ENCODE measurements around the gene PLXNA1.

Gene PLXNA1

DNA sequence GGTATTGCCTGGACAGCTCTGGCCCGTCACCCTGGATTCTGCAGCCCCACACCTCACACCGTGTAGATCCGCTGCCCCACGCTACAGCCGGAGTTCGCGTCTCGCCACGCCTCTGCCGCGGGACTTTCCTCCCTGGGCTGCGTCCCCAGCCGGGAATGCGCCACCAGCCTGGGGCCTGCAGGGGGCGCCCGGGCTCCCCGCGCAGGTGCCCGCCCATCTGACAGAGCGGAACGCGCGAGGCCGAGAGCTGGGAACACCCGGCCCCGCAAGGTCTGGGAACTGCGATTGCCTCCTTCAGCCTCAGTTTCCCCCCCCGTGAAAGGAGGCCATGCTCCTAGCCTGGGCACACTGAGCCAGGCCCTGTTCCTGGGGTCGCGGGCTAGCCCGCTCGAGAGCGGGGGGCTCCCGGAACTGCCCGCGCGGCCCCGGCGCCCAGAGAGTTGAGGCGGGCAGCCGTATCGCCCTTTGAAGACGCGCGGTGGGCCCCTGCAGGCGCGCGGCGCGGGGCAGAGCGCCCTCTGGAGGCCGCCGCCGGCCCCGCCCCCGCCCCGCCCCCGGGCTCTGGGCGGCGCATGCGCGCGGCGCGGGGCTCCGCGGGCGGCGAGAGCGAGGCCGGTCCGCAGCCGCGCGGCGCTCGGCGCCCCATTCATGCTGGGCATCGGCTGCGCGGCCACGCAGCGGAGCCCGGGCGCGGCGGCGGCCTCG is at the start of gene PLXNA1:
Gene PLXNA1, plus strand, starts transcription at position 645 of the 705 bp plus-strand sequence. CDS start 5,479 bp downstream, outside the sequence.
- DNase-seq (ENCODE audit: low spot score), result peak; percentile 98

DNA sequence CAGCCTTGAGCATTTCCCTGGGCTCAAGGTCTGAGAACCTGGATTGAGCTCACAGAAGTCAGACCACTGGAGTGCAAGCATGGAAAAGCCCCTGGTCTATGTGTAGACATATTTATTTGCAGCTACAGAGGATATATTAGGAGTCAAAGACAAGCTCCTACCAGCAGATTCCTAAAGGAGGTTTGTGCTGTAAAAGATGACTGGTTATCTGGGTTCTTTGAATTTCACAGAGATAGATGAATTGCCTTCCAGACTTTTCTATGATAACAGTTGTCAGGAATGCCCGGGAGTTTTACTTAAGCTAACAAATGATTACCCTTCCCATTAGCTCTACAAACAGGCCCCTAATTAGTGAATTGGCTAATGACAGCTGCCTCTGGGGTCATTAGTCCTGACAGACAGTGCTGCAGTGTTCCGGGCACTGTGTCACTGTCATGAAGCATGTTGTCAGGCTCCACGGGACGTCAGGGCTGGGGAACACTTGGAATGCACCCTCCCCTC is 48.8 kb upstream of the PLXNA1 start:
- peak; percentile 28 for DNase-seq (ENCODE audit: low spot score)

DNA sequence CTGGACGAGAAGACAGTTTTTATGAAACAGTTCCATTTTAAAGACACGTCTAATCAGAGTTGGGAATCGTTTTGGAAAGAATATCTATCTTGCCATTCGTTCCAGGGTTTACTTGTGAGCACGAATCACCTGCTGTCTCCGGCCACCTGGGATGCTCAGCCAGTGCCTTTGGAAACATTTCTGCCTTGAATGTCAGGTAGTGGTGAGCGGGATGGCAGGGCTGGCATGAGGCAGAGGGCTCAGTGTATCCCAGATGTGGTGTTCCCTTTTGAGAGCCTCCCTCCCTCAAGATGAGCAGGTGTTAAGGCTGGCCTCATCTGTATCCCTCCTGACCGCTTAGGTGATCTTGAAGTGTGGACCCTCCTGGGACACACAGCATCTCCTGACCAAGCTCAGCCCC is 47.9 kb upstream of the PLXNA1 start:
- no peak for DNase-seq (ENCODE audit: low spot score)

DNA sequence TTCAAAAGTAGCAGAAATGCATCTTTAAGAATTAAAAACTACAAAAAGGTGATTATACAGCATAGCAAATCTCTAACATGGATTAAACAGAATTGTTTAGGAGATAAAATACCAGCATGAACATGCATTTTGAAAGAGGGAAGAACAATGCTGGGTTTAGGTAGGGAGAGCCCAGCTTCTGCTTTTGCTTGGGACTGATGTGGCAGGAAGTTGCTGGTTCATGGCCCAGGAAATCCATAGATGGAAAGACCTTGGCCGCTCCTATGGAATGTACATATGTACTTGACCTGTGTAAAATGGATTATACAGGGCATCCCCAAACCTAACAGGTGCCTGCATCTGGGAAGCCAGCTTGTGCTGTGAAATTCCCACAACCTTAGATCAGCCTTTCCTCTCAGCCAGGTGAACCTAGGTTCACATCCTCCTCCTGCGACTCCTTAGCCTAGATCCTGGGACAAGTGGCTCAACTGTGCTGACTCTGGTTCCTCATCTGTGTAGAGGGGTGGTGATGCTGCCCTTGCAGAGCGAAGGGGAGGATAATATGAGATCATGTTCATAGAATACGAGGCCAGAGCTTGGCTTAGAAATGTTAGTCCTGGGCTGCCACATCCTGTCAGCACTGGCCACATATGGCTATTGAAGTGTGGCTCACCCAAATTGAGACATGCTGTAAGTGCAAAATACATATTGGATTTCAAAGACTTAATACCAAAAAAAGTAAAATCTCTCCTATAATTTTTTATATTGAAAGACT is 47.0 kb upstream of the PLXNA1 start:
- no peak for DNase-seq (ENCODE audit: low spot score)

DNA sequence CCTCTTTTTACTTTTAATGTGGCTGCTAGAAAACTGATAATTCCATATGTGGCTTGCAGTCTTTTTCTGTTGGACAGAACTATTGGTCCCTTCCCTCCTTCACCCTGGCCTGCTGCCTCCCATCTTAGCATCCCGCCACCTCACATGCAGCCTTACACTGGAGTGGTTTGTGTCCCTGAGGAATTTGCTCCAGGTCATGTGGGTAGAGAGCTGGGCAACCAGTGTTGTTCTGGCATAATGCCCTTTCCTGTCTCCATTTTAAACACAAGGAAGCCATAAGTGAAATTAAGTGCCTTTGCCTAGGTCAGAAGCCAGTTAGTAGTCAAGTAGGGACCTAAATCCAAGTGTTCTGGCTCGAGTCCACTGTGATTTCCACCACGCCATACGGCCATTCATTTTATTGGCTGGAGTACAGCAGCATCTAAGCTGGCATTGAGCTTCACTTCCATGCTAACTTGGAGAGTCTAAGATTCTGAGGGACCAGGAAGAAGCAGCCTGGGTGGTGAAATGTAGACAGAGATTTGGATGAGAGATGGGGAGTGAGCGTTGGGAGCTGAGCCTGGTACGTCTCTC is 46.0 kb upstream of the PLXNA1 start:
- no peak for DNase-seq (ENCODE audit: low spot score)

DNA sequence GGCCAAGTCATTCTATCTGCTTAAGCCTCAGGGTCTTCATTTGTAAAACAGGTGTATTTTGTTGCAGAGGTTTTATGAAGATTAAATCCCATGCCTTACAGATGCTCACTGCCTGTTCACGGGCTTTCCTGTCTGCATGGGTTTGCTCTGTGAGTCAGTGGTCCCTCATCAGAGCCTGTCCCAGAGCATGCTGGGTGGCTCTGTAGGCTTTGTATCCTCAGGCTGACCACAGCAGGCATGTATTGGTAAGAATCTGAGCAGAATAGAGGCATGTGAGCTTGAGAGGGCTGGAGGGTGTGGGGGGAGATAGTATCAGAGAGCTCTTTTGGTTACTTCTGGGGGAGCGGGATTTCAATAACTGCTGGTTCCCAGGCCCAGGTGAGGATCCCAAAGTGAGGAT is 45.4 kb upstream of the PLXNA1 start:
- no peak for DNase-seq (ENCODE audit: low spot score)

DNA sequence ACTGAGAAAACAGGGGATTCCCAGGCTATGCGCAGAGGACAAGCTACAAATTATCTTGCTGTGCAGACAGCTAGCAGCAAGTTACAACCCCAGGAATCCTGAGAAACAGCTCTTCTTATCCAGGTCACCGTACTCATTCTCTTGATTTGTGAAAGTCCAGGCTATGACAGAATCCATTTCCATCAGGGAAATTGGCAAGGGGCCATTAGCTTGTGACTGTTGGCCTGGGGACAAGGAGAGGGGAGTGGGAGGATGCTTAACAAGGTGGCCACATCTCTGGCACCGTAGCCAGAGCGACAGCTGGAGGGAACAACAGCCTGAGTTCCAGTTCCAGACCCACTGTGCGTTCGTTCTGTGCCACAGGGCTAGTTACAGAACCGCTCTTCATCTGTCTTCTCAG is 44.9 kb upstream of the PLXNA1 start:
- DNase-seq (ENCODE audit: low spot score), result no peak

DNA sequence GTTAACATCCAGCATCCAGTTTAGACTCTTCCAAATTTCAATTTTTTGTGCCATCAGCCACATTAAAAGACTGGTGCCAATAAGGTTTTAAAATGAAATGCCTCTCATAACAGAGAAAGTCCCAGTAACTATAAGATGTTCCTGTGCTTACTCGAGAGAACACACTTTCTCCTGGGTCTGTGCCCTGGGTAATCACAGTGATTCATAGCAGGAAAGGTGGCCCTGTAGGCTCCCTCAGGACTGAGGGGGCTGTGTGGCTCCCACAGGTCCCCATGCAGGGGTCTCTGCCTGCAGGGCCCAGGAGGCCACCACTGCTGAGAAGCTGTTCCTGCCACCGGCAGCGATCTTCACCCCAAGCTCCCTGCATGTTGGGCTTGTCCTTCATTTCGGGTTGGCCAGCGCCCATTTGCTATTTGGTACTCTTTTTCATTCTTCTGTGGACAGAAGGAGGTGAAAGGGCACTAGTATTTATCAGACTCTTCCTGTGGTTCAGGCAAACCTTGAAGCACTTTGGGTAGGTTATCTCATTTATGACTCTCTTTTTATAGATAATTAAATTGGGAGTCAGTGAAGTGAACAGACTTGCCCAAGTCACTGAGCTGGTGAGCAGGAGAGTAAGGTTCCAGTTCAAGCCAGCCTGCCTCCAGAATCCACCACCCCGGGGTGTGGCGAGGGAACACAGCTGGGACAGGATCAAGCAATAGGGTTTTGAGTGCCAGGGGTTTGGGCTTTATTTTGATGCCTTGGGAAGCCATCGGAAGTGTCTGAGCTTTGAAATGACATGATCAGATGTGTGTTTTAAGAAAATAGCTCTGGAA is 44.2 kb upstream of the PLXNA1 start:
- no peak for DNase-seq (ENCODE audit: low spot score)

DNA sequence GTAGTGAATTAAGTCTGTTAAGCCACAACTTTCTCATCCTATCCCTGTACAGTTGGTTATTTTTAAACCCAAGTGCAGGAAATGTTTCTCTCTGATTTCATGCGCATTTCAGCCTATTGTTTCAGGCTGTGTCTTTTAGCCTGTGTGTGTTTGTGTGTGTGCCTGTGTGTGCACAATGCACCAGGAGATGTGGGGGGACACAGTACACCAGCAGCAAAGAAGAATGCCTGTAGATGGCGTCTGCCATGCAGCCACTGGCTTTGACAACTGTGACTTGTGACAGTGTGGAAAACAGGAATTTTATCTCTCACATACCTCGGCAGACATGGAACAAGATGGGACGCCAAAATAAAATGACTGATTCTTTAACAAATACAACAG is 43.6 kb upstream of the PLXNA1 start:
- DNase-seq (ENCODE audit: low spot score), result peak; percentile 36

DNA sequence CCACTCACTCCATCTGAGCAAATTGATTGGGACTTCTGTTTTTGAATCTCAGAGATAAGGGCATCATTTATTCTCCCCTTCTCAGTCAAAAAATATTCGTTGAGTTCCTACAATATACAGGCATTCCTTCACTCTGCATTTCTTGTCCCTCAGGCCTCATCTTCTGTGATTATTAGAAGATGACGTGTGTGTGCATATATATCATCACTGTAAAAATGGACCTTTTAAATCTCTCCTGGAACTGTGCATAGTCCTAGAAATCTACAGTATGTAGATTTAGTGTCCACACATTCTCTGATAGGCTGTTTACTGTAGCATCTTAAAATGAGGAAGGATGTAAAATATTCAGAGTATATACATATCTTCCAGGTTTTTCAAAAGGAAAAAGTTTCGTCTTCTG is 43.2 kb upstream of the PLXNA1 start:
- DNase-seq (ENCODE audit: low spot score), result no peak

DNA sequence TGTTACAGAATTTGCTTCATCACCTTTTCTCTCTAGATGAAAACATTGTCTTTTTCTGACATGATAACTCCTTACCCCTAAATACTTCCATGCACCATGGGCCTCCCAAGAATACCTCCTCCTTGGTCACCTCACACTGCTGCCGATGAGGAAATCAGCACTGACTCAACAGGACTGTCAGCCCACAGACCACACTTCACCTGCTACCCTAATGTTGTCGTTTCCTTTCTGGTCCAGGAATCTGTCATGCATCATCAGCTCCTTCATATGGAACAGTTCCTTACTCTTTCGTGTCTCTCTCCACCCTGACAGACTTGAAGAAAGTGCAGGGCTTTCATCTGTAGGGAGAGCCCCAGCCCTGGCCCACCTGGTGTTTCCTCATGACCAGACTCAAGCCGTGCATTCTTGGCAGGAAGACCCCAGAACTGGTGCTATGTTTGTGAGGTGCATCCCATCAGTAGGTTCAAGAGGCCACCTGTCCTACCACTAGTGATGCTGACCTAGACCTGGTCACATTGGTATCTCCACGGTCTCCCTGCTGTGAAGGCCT is 41.1 kb upstream of the PLXNA1 start:
- no peak for DNase-seq (ENCODE audit: low spot score)

DNA sequence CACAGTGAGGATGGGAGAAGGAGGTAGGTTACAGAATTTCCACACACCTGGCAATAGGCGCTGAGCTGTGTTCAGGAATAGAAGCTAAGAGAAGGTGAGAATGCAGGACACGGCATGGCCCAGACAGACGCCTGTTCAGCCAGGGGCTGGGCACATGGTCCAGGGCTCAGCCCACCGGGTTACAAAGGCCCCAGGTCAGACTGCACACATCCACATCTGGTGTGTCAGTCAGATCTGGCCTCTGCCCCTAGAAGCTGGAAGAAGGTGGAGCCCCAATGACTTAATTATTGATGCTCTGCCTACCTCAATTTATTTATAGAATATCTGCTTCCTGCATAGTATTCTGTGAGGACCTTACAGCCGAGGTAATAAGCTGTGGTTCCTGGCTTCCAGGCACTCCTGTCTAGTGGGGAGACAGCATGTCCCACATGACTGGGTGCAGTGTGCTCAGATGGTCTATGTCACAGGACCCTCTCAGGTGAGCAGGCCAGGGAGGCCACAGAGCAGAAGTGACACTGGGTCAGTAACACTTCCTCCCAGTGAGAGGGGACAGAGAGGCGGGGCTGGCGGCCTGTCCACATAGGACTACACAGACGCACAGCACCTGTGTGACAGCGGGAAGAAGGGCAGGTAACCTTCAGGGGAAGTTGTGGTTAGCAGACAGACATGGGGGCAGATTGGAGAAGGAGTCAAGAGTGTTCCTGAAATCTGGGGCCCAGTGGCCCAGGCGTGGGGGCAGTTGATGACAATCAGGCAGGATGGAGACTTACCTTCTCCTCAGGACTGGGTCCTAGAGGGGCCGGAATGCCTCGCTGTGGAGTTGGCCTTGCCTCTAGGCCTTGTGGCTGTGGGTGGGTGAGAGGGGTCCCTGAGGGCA is 38.6 kb upstream of the PLXNA1 start:
- no peak for DNase-seq (ENCODE audit: low spot score)

DNA sequence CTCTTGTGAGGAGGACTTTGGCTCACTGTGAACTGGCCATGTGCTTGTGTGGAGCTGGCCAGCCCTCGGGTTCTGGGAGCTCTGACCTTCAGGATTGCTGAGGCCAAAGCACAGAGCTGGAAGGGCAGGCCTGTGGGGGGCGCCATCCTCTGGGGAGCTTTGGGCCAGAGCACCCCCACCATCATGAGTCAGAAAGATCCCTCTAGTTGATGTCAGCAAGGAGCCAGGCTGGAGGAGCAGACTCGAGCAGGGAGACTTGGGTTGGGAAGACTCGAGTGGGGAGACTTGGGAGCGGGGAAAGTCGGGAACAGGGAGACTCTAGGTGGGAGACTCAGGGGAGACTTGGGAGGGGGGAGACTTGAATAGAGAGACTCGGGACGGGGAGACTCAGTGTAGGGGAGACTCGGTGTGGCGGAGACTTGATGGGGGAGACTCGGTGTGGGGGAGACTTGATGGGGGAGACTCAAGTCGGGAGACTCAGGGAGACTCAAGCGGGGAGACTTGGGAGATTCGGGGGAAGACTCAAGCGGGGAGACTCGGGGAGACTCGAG is 37.7 kb upstream of the PLXNA1 start:
- DNase-seq (ENCODE audit: low spot score), result no peak

DNA sequence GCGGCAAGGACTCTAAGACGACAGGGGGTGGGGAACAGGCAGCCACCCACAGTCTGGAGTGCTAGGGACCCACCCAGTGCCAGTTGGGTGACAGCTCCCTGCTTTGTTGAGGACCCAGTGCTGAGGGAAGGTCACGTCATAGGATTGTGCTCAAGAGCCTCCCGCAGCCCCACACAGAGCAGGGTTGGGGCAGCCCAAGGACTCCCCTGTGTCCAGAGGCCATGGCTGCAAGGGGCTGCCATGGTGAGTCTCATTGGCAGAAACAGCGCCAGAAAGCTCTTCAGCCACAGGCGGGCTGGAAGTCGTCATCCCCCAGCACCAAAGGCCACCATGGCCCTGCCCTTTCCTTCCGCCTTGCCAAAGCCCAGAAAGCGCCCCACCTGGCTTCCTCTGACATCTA is 37.0 kb upstream of the PLXNA1 start:
- DNase-seq (ENCODE audit: low spot score), result no peak

DNA sequence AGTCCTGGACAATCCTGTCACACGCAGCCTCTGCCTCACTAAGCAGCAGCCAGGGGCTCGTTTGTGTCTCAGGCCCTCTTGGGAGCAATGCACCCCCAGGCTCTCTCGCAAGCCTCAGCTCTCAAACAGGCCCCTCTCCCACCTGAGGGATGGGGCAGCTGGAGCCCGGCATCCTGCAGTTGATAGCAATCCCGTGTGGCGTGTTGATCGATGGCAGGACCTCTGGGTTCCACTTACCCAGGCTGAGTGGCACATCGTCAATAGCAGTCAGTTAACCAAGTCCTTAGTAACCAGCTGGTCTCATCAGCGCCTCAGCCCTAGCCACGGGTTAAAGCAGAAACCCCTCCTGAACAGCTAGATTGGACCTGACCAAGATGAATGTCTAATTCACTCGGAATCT is 36.5 kb upstream of the PLXNA1 start:
- DNase-seq (ENCODE audit: low spot score), result no peak

DNA sequence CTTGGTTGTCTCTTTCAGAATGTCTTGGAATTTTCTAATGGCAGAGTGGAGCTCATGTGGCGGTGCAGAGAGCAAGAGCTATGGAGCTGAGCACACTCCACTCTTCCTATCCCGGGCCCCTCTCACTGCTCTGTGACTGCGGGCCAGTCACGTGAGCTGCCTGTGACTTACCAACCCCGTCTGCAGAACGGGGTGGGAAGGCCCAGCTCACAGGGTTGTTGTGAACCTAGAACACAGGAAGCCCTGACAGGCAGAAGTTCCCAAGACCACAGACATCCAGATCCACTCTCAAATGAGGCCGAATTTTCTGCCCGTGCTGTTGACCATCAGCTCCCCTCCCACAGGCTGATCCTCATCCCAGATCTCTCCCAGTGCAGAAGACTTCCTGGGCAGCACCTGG is 35.5 kb upstream of the PLXNA1 start:
- DNase-seq (ENCODE audit: low spot score), result no peak

DNA sequence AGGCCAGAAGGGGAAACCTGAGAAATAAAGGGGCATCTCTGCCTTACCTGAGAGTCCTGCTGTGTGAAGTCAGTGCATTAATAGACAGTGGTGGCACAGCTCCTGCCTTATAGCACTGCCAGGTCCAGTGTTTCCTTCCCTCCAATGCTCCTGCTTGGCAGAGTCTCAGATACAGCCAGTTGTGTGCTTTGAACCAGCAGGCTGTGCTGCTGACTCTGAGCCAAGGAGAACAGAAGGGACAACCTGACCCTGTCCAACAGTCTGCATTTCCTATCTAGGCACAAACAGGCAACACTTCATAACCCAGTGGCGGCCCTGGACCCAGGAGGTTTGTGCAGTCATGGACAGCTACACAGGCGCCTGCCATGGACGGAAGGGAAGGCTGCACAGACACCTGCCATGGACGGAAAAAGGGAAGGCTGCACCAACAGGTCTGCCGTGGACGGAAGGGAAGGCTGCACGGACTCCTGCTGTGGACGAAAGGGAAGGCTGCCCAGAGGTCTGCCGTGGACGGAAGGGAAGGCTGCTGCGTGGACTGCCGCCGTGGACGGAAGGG is 33.9 kb upstream of the PLXNA1 start:
- DNase-seq (ENCODE audit: low spot score), result no peak

DNA sequence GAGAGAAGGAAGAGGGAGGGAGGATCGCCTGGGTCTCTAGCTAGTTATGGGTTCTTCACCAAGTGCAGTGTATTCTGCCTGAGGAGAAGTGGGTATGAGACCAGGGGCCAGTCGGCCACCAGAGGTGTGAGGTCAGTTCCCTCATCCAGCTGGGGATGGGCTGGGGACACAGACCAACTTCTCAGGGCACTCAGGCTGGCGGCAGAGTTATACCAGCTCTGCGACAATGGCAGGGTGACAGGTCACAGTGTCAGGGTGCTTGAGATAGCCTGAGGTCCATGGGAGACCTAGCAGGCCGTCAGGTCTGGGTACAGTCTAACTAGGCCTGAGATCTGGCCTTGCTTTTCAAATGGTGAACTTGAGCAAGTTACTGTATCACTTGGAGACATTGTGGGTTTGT is 31.4 kb upstream of the PLXNA1 start:
- DNase-seq (ENCODE audit: low spot score), result no peak

DNA sequence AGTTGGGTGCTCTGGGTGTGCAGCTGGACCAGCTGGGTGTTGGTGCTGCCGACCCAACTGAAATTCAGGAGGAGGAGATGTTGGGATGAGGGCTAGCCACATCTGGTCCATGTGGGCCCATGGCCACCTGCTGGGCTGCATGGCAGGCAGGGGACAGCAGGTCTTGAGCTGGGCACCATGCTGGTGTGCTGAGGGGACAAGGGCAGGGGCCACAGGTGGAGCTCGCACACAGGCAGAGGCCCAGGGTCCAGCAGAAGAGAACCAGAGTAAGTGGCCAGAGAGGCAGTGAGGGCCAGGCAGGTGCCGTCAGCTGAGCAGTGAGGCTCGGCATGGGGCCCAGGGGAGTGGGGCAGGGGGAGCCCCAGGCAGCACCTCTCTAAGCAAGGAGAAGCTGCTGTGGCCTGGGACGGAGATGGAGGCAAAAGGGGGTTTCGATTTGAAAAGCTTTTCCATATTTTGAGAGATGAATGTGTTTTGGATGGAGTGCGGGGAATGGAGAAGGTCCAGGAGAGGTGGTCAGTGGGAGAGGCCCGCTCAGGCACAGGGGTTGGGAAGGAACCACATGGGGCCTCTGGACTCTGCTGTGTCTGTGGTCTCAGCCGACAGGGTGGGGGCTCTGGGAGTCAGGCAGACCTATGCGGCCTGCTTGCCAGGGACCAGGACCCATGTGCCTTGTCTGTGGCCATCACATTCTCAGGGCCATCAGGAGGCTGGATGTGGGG is 30.5 kb upstream of the PLXNA1 start:
- no peak for DNase-seq (ENCODE audit: low spot score)
